ENCODE results near the gene TNIK.

DNA sequence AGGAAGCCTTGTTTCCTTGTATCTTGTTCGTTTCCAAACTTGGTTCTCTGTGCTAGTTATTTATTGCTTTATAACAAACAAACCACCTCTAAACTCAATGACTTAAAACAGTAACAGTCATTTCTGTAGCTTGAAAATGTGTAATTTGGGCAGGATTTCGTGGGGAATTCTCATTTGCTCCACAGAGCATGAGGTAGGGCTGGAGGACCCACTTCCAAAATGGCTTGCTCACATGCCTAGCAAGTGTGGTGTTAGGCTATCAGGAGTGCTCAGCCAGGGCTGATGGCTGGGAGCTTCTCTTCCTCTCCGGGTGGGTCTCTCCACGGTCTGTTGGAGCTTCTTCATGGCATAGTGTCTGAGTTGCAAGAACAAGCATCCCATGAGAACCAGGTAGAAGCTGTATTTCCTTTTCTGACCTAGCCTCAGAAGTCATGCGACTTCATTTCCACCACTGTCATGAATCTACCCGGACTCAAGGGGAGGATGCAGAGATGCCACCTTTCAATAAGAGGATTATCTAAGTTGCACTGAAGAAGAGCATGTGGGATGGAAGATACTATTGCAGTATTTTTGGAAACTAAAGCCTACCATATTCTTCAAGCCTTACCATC lies 8.2 kb upstream of the TNIK start:
- TF ChIP-seq, protein P1, sequence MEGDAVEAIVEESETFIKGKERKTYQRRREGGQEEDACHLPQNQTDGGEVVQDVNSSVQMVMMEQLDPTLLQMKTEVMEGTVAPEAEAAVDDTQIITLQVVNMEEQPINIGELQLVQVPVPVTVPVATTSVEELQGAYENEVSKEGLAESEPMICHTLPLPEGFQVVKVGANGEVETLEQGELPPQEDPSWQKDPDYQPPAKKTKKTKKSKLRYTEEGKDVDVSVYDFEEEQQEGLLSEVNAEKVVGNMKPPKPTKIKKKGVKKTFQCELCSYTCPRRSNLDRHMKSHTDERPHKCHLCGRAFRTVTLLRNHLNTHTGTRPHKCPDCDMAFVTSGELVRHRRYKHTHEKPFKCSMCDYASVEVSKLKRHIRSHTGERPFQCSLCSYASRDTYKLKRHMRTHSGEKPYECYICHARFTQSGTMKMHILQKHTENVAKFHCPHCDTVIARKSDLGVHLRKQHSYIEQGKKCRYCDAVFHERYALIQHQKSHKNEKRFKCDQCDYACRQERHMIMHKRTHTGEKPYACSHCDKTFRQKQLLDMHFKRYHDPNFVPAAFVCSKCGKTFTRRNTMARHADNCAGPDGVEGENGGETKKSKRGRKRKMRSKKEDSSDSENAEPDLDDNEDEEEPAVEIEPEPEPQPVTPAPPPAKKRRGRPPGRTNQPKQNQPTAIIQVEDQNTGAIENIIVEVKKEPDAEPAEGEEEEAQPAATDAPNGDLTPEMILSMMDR (IDR thresholded peaks at IDR 0.05; ENCODE audit: low read depth, low read length, poor library complexity, severe bottlenecking): no peak
- no peak for TF ChIP-seq EZH2phosphoT487 (IDR thresholded peaks at IDR 0.05; ENCODE audit: borderline replicate concordance, low read length)

Data from DOHH2 (cell line).